ENCODE results near the gene AKAP11.

- TF ChIP-seq CTCF (IDR thresholded peaks at IDR 0.05) (no peak), POLR2A (IDR thresholded peaks at IDR 0.05) (no peak)
Observed at GRCh38 chr13:42276683-42277082, 4.7 kb downstream of the AKAP11 start.
